Neuronal stem cell (in vitro differentiated cells): Measurements from ENCODE around the gene ZNF385B.

ENCODE experiments used
- DNase-seq: peaks from one replicate; pipeline ENCODE4 v3.0.0-alpha.2; 2013; ENCODE audit warnings: low spot score
- H2AFZ ChIP-seq: one replicate; pipeline ENCODE4 v1.6.1; 2013; ENCODE audit warnings: mild to moderate bottlenecking, low read length, inconsistent platforms
- H2AK5ac ChIP-seq: 2 replicates; pipeline ENCODE4 v1.6.1; 2013; ENCODE audit warnings: low read depth, mild to moderate bottlenecking, inconsistent platforms, low read length, moderate library complexity, mixed read lengths
- H2BK120ac ChIP-seq: 2 replicates; pipeline ENCODE4 v1.6.1; 2013; ENCODE audit warnings: low read depth, mild to moderate bottlenecking, inconsistent platforms, low read length, moderate library complexity, mixed read lengths
- H2BK12ac ChIP-seq: one replicate; pipeline ENCODE4 v1.6.1; 2013; ENCODE audit warnings: low read length, inconsistent platforms
- H2BK15ac ChIP-seq: 2 replicates; pipeline ENCODE4 v1.6.1; 2013; ENCODE audit warnings: mild to moderate bottlenecking, low read length, inconsistent platforms, mixed read lengths
- H2BK5ac ChIP-seq: one replicate; pipeline ENCODE4 v1.6.1; 2013; ENCODE audit warnings: inconsistent platforms, mild to moderate bottlenecking, low read length, moderate library complexity
- H3K14ac ChIP-seq: one replicate; pipeline ENCODE4 v1.6.1; 2013; ENCODE audit warnings: low read length, inconsistent platforms
- H3K18ac ChIP-seq: 2 replicates; pipeline ENCODE4 v1.6.1; 2013; ENCODE audit warnings: low read length, inconsistent platforms
- H3K23ac ChIP-seq: 2 replicates; pipeline ENCODE4 v1.6.1; 2013; ENCODE audit warnings: low read depth, mild to moderate bottlenecking, mixed read lengths, low read length, inconsistent platforms; ENCODE audit not compliant: poor library complexity
- H3K27ac ChIP-seq: replicated peaks from 3 replicates; pipeline ENCODE4 v1.5.1; 2013; ENCODE audit warnings: low read length, inconsistent platforms
- H3K27me3 ChIP-seq, 3 experiments: 2 replicates each; pipeline ENCODE4 v1.6.1; 2013; ENCODE audit warnings: low read length in 3 of 3, mild to moderate bottlenecking in 2 of 3, inconsistent platforms in 1 of 3, low read depth in 1 of 3, mixed read lengths in 1 of 3, moderate library complexity in 1 of 3; ENCODE audit not compliant: control insufficient read depth in 3 of 3, insufficient read depth in 3 of 3
- H3K36me3 ChIP-seq, 2 donors: replicated peaks in 1 of 2; 2 replicates each; pipeline ENCODE4 v1.6.1; 2013; ENCODE audit warnings: low read length in 2 of 2; ENCODE audit not compliant: control insufficient read depth in 2 of 2, insufficient read depth in 2 of 2
- H3K4ac ChIP-seq: 2 replicates; pipeline ENCODE4 v1.6.1; 2013; ENCODE audit warnings: inconsistent platforms, mild to moderate bottlenecking, low read length, moderate library complexity
- H3K4me1 ChIP-seq, 2 donors: 1 replicate in 1 of 2; 2 replicates in 1 of 2; pipeline ENCODE4 v1.6.1; 2013; ENCODE audit warnings: low read length in 2 of 2, low read depth in 1 of 2; ENCODE audit not compliant: control insufficient read depth in 2 of 2, insufficient read depth in 1 of 2
- H3K4me2 ChIP-seq: one replicate; pipeline ENCODE4 v1.6.1; 2013; ENCODE audit warnings: mild to moderate bottlenecking, low read length, inconsistent platforms; ENCODE audit not compliant: insufficient read depth, poor library complexity, severe bottlenecking
- H3K4me3 ChIP-seq, 2 donors: 2 replicates each; pipeline ENCODE4 v1.5.1; 2013; ENCODE audit warnings: low read length in 2 of 2, mild to moderate bottlenecking in 2 of 2, inconsistent platforms in 1 of 2, moderate library complexity in 1 of 2
- H3K79me1 ChIP-seq: one replicate; pipeline ENCODE4 v1.6.1; 2013; ENCODE audit warnings: low read depth, mild to moderate bottlenecking, inconsistent platforms, low read length, moderate library complexity
- H3K9ac ChIP-seq: one replicate; pipeline ENCODE4 v1.6.1; 2013; ENCODE audit warnings: mild to moderate bottlenecking, low read depth, low read length, inconsistent platforms; ENCODE audit not compliant: poor library complexity
- H3K9me3 ChIP-seq, 2 donors: replicated peaks in 1 of 2; 2 replicates each; pipeline versions ENCODE3 to v1.6.1; 2013; ENCODE audit warnings: low read length in 2 of 2, mild to moderate bottlenecking in 2 of 2, inconsistent platforms in 1 of 2, low read depth in 1 of 2, mixed read lengths in 1 of 2, moderate library complexity in 1 of 2; ENCODE audit not compliant: control insufficient read depth in 2 of 2, insufficient read depth in 1 of 2
- H4K8ac ChIP-seq: one replicate; pipeline ENCODE4 v1.6.1; 2013; ENCODE audit warnings: low read depth, mild to moderate bottlenecking, inconsistent platforms, low read length, moderate library complexity
- H4K91ac ChIP-seq: one replicate; pipeline ENCODE4 v1.6.1; 2013; ENCODE audit warnings: low read length, low read depth, mild to moderate bottlenecking, inconsistent platforms; ENCODE audit not compliant: poor library complexity
- WGBS, 2 donors: extraction: QIAGEN DNeasy Blood & Tissue Kit; methylation state at CpG; one replicate each; pipeline ENCODE4 v1.1.7; 2013; ENCODE audit warnings: missing lambda C conversion rate in 2 of 2, mixed read lengths in 1 of 2; ENCODE audit not compliant: insufficient read length in 2 of 2, insufficient replicate concordance in 1 of 2; ENCODE audit errors: extremely low coverage in 2 of 2; 5-methylcytosine and 5-hydroxymethylcytosine counted together

Gene ZNF385B

DNA sequence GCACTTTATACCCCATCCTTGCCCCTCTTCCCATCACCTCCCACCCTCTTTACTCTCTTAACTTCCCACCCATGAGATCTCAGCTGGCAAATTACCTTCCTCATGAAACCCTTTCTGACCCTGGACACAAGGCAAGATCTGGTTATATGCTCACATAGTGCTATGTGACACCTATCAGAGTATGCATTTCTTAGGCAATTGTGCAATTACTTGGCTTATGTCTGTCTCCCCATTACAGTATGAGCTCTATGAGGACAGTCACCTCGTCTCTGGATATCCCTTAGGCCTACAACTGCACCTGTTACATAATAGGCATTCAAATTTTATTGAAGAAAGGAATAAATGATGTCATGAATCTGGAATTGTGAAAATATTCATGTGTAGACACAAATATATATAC is 91.4 kb downstream of the ZNF385B start:
- no CpG with 5 or more reads among the region's 1 CpG for WGBS, 2 donors
- no peak overlapping the region for H2AK5ac ChIP-seq

DNA sequence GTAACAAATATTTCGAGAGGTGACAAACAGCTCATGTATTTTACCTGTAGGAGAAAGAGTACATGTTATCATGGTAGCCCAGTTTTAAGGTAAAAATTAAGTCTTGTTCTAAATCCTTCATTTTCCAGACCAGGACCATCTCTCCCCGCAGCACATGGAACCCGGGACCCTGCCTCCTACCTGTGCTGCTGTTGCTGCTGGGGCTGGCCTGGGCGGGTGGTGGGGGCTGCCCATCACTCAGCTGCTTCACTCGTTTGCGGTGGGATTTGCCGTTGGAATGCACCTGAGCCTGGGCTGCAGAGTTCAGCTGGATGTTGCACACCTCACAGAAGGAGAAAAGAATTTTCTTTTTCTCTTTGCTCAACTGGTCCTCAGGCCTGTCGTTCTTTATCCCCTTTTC is 92.1 kb downstream of the ZNF385B start:
- Histone ChIP-seq H3K79me1 (peaks cover 3% of the 10 kb centered on the region), H3K4me3 (no peak overlapping the region), H3K23ac (no peak overlapping the region), H3K9me3 (peaks cover 0 to 3% of the 10 kb centered on the region in 2 donors), H3K4me1 (peaks cover 0 to 3% of the 10 kb centered on the region in 2 donors), H3K4ac (no peak overlapping the region), H3K27ac (no peak overlapping the region), H3K27me3 (no peaks in the 10 kb centered on the region), H2BK120ac (no peak overlapping the region), H3K36me3 (peaks cover 0 to 21% of the 10 kb centered on the region in 2 donors), H2BK15ac (no peak overlapping the region), H3K9ac (no peak overlapping the region), H3K14ac (no peak overlapping the region), H3K4me2 (no peak overlapping the region), H4K8ac (no peak overlapping the region), H2AK5ac (no peak overlapping the region), H3K18ac (no peak overlapping the region), H2BK5ac (no peak overlapping the region), H4K91ac (no peak overlapping the region), H2BK12ac (peak overlapping the region; percentile 59), H2AFZ (no peak overlapping the region)
- WGBS, 2 donors, result no CpG with 5 or more reads among the region's 8 CpGs
- DNase-seq, result no peak

More for the DNA sequence above, 91.4 kb downstream of the ZNF385B start:
- Histone ChIP-seq H3K4me1 (peaks cover 0 to 3% of the 10 kb centered on the region in 2 donors), H3K79me1 (peaks cover 3% of the 10 kb centered on the region), H2AFZ (no peak overlapping the region), H2BK5ac (no peak overlapping the region), H3K27me3 (no peaks in the 10 kb centered on the region), H3K27ac (no peak overlapping the region), H3K4me3 (no peak overlapping the region), H3K9ac (no peak overlapping the region), H2BK12ac (no peak overlapping the region), H3K18ac (no peak overlapping the region), H2BK15ac (no peak overlapping the region), H3K4ac (no peak overlapping the region), H3K36me3 (peaks cover 0 to 18% of the 10 kb centered on the region in 2 donors), H3K14ac (no peak overlapping the region), H4K8ac (no peak overlapping the region), H3K4me2 (no peak overlapping the region), H3K9me3 (peaks cover 0 to 3% of the 10 kb centered on the region in 2 donors), H4K91ac (no peak overlapping the region), H3K23ac (no peak overlapping the region), H2BK120ac (no peak overlapping the region)
- no peak for DNase-seq

DNA sequence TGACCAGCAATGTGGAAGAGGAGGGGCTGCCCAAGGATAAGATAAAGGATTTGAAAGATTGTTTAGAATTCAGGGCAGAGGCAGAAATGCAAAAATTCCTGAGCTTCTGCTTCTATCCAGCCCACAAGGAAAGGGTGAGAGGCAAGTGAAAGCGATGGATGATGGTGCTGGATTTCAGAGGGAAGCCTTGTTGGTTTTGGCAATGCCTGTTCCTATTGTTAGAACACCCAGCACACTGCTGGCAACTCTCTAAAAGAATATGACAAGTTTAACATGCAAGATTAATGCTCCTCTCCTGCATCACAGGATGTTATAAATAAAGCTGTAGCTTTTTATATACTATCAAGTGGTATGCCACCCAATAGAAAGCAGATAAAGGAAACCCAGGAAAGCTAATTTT is 92.6 kb downstream of the ZNF385B start:
- Histone ChIP-seq H2BK5ac (no peak overlapping the region), H3K9me3 (no peaks in the 10 kb centered on the region), H3K9ac (no peak overlapping the region), H3K4ac (no peak overlapping the region), H3K4me3 (no peak overlapping the region), H2AFZ (no peak overlapping the region), H2BK120ac (no peak overlapping the region), H3K14ac (no peak overlapping the region), H3K23ac (no peak overlapping the region), H2BK12ac (no peak overlapping the region), H3K18ac (no peak overlapping the region), H2BK15ac (no peak overlapping the region), H4K91ac (no peak overlapping the region), H3K27ac (no peak overlapping the region), H3K36me3 (peaks cover 0 to 19% of the 10 kb centered on the region in 2 donors), H3K79me1 (no peaks in the 10 kb centered on the region), H2AK5ac (no peak overlapping the region), H4K8ac (no peak overlapping the region), H3K4me1 (peaks cover 0 to 3% of the 10 kb centered on the region in 2 donors), H3K4me2 (no peak overlapping the region), H3K27me3 (no peaks in the 10 kb centered on the region)
- WGBS, 2 donors, result no CpG with 5 or more reads among the region's 1 CpG
- no peak for DNase-seq

DNA sequence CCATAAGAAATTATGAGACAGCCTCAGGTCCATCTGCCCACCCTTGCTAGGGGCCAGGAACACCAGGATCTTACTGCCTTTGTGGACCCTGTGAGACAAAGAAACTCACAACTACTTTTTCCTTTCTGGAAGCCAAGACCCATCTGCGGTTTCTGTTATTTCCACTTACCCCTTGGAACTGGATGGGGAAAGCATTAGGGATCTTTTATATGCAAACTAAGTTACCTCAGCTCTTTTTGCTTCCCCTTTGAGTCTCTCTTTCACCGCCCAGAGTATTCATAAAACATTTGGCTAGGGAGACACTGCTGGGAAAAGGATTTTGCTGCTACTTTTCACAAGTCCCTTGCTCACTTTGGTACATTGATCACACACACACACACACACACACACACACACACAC is 95.7 kb downstream of the ZNF385B start:
- Histone ChIP-seq H3K79me1 (no peaks in the 10 kb centered on the region), H3K18ac (no peak overlapping the region), H2BK15ac (no peak overlapping the region), H4K91ac (no peak overlapping the region), H2AFZ (no peak overlapping the region), H3K36me3 (peaks cover 0 to 19% of the 10 kb centered on the region in 2 donors), H3K4ac (no peak overlapping the region), H2BK12ac (no peak overlapping the region), H3K4me3 (no peak overlapping the region), H3K14ac (no peak overlapping the region), H2AK5ac (no peak overlapping the region), H4K8ac (no peak overlapping the region), H3K23ac (no peak overlapping the region), H3K27ac (no peak overlapping the region), H3K9ac (no peak overlapping the region), H3K4me2 (no peak overlapping the region), H2BK120ac (no peak overlapping the region), H3K9me3 (no peaks in the 10 kb centered on the region), H3K27me3 (no peaks in the 10 kb centered on the region), H3K4me1 (no peaks in the 10 kb centered on the region), H2BK5ac (no peak overlapping the region)
- DNase-seq, result no peak
- WGBS, 2 donors, result no CpG with 5 or more reads among the region's 2 CpGs
